ENCODE measurements around the gene OR6C65. TPM values are rescaled to one million over a fixed set of nuclear protein-coding genes. Genes with fewer than 3 reads are reported as not detected.
"Not testable (repeated sequence)": the region's sequence is repeated elsewhere in the genome, so short reads cannot be mapped to it uniquely, and the experiment has no call there.

OR6C65 gene
- polyA plus RNA-seq, 3 donors from 2014 or later: not detected

DNA sequence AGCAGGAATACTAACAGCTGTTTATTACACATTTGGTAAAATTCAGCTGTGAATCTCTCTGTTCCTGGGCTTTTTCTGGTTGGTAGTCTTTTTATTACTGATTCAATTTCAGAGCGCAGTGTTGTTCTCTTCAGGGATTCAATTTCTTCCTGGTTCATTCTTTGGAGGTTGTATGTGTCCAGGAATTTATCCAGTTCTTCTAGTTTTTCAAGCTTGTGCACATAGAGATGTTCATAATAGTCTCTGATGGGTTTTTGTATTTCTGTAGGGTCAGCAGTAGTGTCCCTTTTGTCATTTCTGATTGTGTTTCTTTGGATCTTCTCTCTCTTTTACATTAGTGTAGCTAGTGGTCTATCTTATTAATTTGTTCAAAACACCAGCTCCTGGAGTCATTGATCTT is 16.6 kb downstream of the OR6C65 start:
- Mint-ChIP-seq H3K4me1 (peaks cover 1 to 9% of the 10 kb centered on the region in 2 donors), H3K27me3 (ENCODE audit: low read depth in 3 of 3) (peaks cover 0 to 10% (median 0%) of the 10 kb centered on the region in 3 donors), H3K9me3 (no peaks in the 10 kb centered on the region), H3K4me3 (no peak overlapping the region), H3K27ac (no peak overlapping the region), H3K36me3 (no peaks in the 10 kb centered on the region)
- no peak for DNase-seq

DNA sequence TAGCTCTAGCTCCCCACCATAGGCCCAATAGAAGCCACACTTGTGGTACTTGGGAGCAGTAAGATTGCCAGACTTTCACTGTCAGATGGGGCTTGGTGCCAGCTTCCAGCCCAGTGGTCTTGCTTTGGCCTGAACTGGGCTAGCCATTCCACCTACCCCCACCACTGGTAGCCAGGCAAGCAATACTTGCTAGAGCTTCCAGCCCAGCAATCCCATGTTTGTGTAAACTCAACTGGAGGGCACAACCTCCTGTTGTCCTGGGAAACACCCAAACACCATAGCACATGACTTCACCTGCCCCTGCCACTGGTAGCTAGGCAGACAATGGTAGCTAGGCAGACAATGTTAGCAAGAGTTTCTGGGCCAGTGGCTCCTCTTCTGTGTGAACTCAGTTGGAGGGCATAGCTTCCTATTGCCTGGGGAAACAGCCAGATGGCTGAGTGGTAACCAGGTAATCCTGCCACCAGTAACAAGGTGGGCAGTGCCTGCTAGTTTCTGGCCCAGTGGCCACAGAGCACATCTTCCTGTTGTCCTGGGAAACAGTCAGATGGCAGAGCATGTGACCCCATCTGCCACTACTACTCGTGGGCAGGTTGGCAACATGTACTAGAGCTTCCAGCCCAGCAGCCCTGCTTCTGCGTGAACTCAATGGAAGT is 20.1 kb downstream of the OR6C65 start:
- Mint-ChIP-seq H3K9me3 (no peaks in the 10 kb centered on the region), H3K27ac (no peak overlapping the region), H3K4me1 (peaks cover under 1 to 3% of the 10 kb centered on the region in 2 donors), H3K27me3 (ENCODE audit: low read depth in 3 of 3) (peaks cover 0 to 14% (median 0%) of the 10 kb centered on the region in 3 donors), H3K4me3 (no peak overlapping the region), H3K36me3 (no peaks in the 10 kb centered on the region)
- no peak for DNase-seq

DNA sequence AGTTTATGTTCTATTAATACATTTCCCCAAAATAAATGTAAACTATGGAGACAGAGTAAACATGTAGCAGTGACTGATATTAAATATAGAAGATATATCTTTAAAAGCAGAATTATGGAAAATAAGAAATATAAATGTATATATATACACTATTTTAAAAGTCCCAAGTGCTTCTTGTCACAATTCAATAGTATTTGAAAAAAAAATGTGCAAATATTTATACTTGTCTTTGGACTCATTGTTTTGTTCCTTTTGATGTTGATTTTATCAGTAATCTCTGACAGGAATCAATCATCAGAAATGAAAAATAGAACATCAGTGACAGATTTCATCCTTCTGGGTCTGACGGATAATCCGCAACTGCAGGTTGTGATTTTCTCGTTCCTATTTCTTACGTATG is 25.6 kb downstream of the OR6C65 start, which contains the start of gene OR6C76:
TSS of gene OR6C76 (plus strand) at position 301 of the 400 bp plus-strand sequence. CDS start at position 301, 0 bp downstream.
- Mint-ChIP-seq H3K9me3 (peaks cover 0 to 2% (median 0%) of the 10 kb centered on the region in 6 donors), H3K4me3 (no peak within 1 kb of the TSS), H3K36me3 (no peaks in the 10 kb centered on the region), H3K4me1 (no peaks in the 10 kb centered on the region), H3K27me3 (ENCODE audit: low read depth in 3 of 3) (peaks cover 0 to 6% (median 2%) of the 10 kb centered on the region in 3 donors), H3K27ac (no peak within 1 kb of the TSS)
- DNase-seq: no peak

DNA sequence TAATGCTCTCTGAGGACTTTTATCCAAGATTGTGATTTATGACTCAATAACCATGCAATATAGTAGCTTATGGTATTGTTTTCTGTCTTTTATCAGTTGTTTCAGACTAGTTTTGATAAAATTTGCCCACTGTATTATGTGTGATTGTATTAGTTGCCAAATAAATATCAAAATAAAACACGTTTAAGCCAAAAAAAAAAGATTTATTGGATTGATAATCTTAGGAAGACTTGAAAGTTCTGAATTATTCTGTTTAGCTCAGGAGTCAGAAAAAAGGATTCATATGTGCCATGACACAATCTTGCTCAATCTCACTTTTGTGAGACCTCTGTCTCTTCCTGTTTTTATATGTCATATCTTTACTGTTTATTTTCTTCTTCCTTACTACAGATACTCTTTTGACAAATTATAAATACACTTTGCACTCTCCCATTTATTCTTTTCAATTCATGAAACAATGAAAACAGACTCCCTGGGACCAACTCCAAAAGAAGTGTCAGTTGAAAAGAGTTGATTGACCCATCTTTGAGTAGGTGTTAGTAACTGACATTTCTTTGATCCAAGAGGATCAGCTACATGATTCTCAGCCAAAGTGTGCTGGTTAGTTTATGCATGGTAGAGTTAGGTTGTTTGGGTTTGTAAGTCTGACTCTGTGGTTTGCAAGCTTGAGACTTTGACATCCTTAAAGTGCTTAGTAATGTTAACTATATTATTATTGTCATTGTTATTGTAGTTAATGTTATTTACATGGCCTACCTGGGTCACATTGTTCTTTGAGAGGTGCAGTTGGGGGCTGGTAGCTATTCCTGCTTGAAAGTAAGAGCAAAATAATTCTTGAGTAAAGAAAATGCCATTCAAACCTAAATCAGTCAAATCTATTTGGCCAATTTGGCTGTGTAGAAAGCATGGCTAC is 28.3 kb downstream of the OR6C65 start:
- no peaks in the 10 kb centered on the region for H3K36me3 Mint-ChIP-seq
- no peaks in the 10 kb centered on the region for H3K4me1 Mint-ChIP-seq
- peaks cover 0 to 4% (median 3%) of the 10 kb centered on the region in 3 donors for H3K27me3 Mint-ChIP-seq (ENCODE audit: low read depth in 3 of 3)
- no peak overlapping the region for H3K27ac Mint-ChIP-seq
- H3K9me3 Mint-ChIP-seq: peaks cover 0 to 2% (median 0%) of the 10 kb centered on the region in 6 donors
- no peak for DNase-seq
- no peak overlapping the region for H3K4me3 Mint-ChIP-seq

DNA sequence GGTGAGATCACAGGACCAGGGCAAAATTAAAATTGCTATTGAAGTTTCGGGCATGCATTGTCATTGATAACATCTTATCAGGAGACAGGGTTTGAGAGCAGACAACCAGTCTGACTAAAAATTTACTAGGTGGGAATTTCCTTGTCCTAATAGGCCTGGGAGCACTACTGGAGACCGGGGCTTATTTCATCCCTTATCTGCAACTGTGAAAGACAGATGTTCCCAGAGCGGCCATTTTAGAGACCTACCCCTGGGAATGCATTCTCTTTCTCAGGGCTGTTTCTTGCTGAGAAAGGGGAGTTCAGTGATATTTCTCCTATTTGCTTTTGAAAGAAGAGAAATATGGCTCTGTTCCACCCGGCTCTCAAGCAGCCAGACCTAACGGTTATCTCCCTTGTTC is 40.9 kb downstream of the OR6C65 start:
- H3K4me3 Mint-ChIP-seq; H3K4me1 Mint-ChIP-seq; H3K27ac Mint-ChIP-seq; H3K27me3 Mint-ChIP-seq (ENCODE audit: low read depth in 3 of 3); H3K36me3 Mint-ChIP-seq; DNase-seq: not testable (repeated sequence)
- peaks cover 6 to 35% (median 20%) of the 10 kb centered on the region in 6 donors for H3K9me3 Mint-ChIP-seq

DNA sequence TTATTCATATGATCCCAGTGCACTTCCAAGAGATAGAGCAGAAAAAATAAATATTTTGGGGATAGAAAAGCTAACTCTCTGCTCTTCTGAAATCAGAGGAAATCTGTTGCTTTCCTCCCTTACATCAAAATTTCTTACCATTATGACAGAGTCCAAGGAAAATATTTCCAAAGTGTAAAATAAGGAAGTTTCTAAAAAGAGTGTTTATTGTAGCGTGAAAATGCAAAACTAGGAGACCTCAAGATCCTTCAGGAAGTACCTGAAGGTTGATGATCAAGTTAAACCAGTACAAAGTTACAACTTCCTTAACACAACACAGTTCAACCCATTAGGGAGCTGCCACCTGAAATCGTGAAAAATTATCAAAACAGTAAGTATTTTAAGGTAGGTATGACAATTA is 43.4 kb downstream of the OR6C65 start, which contains the start of gene OR6C2:
TSS of gene OR6C2 (plus strand) at position 301 of the 400 bp plus-strand sequence. CDS start 8,138 bp downstream, outside the sequence.
- no peak for DNase-seq
- H3K9me3 Mint-ChIP-seq: peaks cover 6 to 35% (median 19%) of the 10 kb centered on the region in 6 donors
- H3K4me1 Mint-ChIP-seq: no peaks in the 10 kb centered on the region
- peaks cover 0 to 3% (median 0%) of the 10 kb centered on the region in 3 donors for H3K36me3 Mint-ChIP-seq
- peaks cover 0 to 12% (median 4%) of the 10 kb centered on the region in 3 donors for H3K27me3 Mint-ChIP-seq (ENCODE audit: low read depth in 3 of 3)
- no peak within 1 kb of the TSS for H3K27ac Mint-ChIP-seq
- no peak within 1 kb of the TSS for H3K4me3 Mint-ChIP-seq

DNA sequence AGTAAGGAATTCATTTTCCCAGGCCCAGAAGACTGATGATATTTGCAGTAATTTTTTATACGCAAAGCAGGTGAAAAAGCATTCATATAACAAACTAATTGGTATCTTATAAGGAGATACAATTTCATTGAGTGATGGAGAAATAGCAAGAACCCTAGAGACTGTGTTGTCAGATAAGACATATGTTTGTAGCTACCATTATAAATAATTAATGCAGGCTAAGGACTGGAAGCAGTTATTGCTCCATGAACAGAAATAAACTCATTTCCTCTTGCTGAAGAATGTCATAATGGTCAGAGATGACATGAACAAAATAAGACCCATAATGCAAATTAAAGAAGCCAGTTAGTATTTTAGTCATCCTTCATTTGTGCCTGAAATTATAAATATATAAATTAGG is 45.0 kb downstream of the OR6C65 start:
- peaks cover 0 to 3% (median 0%) of the 10 kb centered on the region in 3 donors for H3K36me3 Mint-ChIP-seq
- peaks cover 0 to 12% (median 4%) of the 10 kb centered on the region in 3 donors for H3K27me3 Mint-ChIP-seq (ENCODE audit: low read depth in 3 of 3)
- no peaks in the 10 kb centered on the region for H3K4me1 Mint-ChIP-seq
- DNase-seq: no peak
- H3K9me3 Mint-ChIP-seq: peaks cover 6 to 23% (median 14%) of the 10 kb centered on the region in 6 donors
- H3K27ac Mint-ChIP-seq: no peak overlapping the region
- H3K4me3 Mint-ChIP-seq: no peak overlapping the region

DNA sequence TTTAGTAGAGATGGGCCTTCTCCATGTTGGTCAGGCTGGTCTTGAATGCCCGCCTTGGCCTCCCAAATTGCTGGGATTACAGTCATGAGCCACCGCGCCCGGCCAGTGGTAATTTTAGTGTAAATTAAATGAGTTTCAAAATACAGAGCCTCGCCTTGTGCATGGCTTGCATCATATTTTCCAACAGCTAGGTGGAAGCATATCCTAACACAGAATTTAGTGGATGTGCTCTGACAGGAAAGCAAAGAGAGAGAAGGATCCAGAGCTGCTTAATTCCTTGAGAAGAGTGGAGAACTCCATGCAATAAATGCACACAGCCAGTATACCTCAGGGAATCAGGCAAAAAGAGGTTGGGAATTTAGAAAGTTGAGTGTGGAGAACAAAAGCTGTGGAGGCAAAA is 46.0 kb downstream of the OR6C65 start:
- H3K27me3 Mint-ChIP-seq (ENCODE audit: low read depth in 3 of 3): peaks cover 0 to 12% (median 2%) of the 10 kb centered on the region in 3 donors
- H3K9me3 Mint-ChIP-seq: peaks cover 0 to 13% (median 9%) of the 10 kb centered on the region in 6 donors
- H3K4me3 Mint-ChIP-seq: no peak overlapping the region
- H3K4me1 Mint-ChIP-seq: no peaks in the 10 kb centered on the region
- no peaks in the 10 kb centered on the region for H3K36me3 Mint-ChIP-seq
- no peak overlapping the region for H3K27ac Mint-ChIP-seq
- DNase-seq: no peak

DNA sequence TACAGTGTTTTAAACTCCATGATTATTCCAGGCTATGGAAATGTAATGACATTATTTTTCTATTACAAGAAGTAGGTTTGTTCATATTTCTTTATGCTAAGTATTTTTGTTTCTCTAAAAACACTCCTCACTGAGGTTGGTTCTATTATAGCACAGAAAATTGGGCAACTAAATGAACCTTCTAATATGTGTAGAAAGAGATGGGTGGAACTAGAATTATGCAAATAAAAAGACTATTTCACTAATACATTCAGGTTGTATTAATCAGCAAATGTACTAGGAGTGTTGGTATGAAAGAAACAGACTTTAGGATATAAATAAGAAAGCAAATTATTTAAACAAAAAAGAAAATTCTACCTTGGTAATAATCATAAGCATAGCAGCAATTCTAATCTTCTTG is 48.5 kb downstream of the OR6C65 start:
- H3K4me1 Mint-ChIP-seq: no peaks in the 10 kb centered on the region
- H3K4me3 Mint-ChIP-seq: no peak overlapping the region
- H3K9me3 Mint-ChIP-seq: no peaks in the 10 kb centered on the region
- no peaks in the 10 kb centered on the region for H3K36me3 Mint-ChIP-seq
- peaks cover 0 to 9% (median 2%) of the 10 kb centered on the region in 3 donors for H3K27me3 Mint-ChIP-seq (ENCODE audit: low read depth in 3 of 3)
- DNase-seq: no peak
- no peak overlapping the region for H3K27ac Mint-ChIP-seq

Other genes with a start within 250 kb of the OR6C65 start
- gene OR10A7, start 179.5 kb upstream of the OR6C65 start, polyA plus RNA-seq: not detected
- gene OR6C74, start 155.9 kb upstream of the OR6C65 start, polyA plus RNA-seq: not detected
- gene OR6C6, start 104.0 kb upstream of the OR6C65 start, polyA plus RNA-seq: not detected
- gene OR6C1, start 86.2 kb upstream of the OR6C65 start, polyA plus RNA-seq: not detected
- not detected for gene OR6C3, start 69.8 kb upstream of the OR6C65 start, polyA plus RNA-seq
- gene OR6C75, start 37.6 kb upstream of the OR6C65 start, polyA plus RNA-seq: not detected
- gene OR6C76, start 25.7 kb downstream of the OR6C65 start, polyA plus RNA-seq: not detected
- not detected for gene OR6C2, start 43.5 kb downstream of the OR6C65 start, polyA plus RNA-seq
- gene OR6C70, start 69.6 kb downstream of the OR6C65 start, polyA plus RNA-seq: not detected
- not detected for gene OR6C68, start 91.8 kb downstream of the OR6C65 start, polyA plus RNA-seq
- not detected for gene OR6C4, start 149.1 kb downstream of the OR6C65 start, polyA plus RNA-seq
- not detected for gene OR2AP1, start 171.9 kb downstream of the OR6C65 start, polyA plus RNA-seq
- gene OR10P1, start 236.4 kb downstream of the OR6C65 start, polyA plus RNA-seq: not detected

Data from immature natural killer cell (primary cell).